Ascending aorta (tissue), 2 donors: ENCODE measurements around the gene NFIA. TPM values are rescaled to one million over a fixed set of nuclear protein-coding genes. Genes with fewer than 3 reads are reported as not detected.
A peak's percentile ranks its signal among the peaks of the same experiment; 100 is the strongest.

Experiments used
- DNase-seq, 2 donors: peaks; one replicate each; pipeline ENCODE4 v3.0.0-alpha.2; 2019; ENCODE audit warnings: low spot score in 2 of 2
- H3K27ac ChIP-seq, 2 donors: fragments of 200-600 bp; sonication (generic); one replicate each; pipeline ENCODE4 v1.5.1; 2016 to 2017; ENCODE audit warnings: mild to moderate bottlenecking in 1 of 2
- H3K27me3 ChIP-seq: fragments of 200-600 bp; sonication (generic); one replicate; pipeline ENCODE4 v1.5.1; 2017
- H3K36me3 ChIP-seq, 2 donors: fragments of 200-600 bp; sonication (generic); one replicate each; pipeline ENCODE4 v1.5.1; 2016
- H3K4me1 ChIP-seq, 2 donors: fragments of 200-600 bp; sonication (generic); one replicate each; pipeline ENCODE4 v1.5.1; 2016 to 2017; ENCODE audit warnings: mild to moderate bottlenecking in 1 of 2
- H3K4me3 ChIP-seq, 2 donors: fragments of 200-600 bp; sonication (generic); one replicate each; pipeline ENCODE4 v1.5.1; 2016 to 2017; ENCODE audit warnings: mild to moderate bottlenecking in 1 of 2
- H3K9me3 ChIP-seq, 2 donors: fragments of 200-600 bp; sonication (generic); one replicate each; pipeline ENCODE4 v1.5.1; 2016
- CTCF ChIP-seq, 3 experiments: fragments of 200-600 bp in 2 of 3; fragments of 450-650 bp in 1 of 3; sonication (generic) in 2 of 3; IDR thresholded peaks; one replicate each; pipeline ENCODE4 v1.5.1; 2016 to 2019; ENCODE audit warnings: antibody characterized with exemption in 3 of 3, mild to moderate bottlenecking in 1 of 3, moderate library complexity in 1 of 3
- intact Hi-C: fragments of 100-400 bp; cut with DNase I; formaldehyde crosslinking; loops from one replicate; pipeline ENCODE4 v1.15.1; 2023
- total RNA-seq: library from RNA; depleted of rRNA; stranded (reverse); fragments of >200 nt; gene quantifications from one replicate; pipeline ENCODE4 v1.1.0, GENCODE V29; 2016

NFIA gene
- total RNA-seq, 1 donor from 2014 or later: 52.0 TPM

GRCh38 chr1:61210435-61211154 is 128.2 kb downstream of the NFIA start:
- intact Hi-C loops: no loop called here
- no peak for DNase-seq
- Histone ChIP-seq H3K27ac (peak overlapping the region; percentile 51 to 58), H3K4me1 (peaks cover 6 to 43% of the 10 kb centered on the region in 2 donors), H3K36me3 (no peaks in the 10 kb centered on the region), H3K9me3 (peaks cover 0 to 4% of the 10 kb centered on the region in 2 donors), H3K4me3 (peak overlapping the region in 1 of 2 donors; percentile 11), H3K27me3 (no peaks in the 10 kb centered on the region)
- peak in 1 of 3 experiments; percentile 29 for TF ChIP-seq CTCF (IDR thresholded peaks at IDR 0.05)

- no peaks in the 10 kb centered on the region for H3K27me3 ChIP-seq
- peaks cover 9 to 38% of the 10 kb centered on the region in 2 donors for H3K4me1 ChIP-seq
- H3K36me3 ChIP-seq: no peaks in the 10 kb centered on the region
- no peak for TF ChIP-seq CTCF (IDR thresholded peaks at IDR 0.05)
- peaks cover 0 to 4% of the 10 kb centered on the region in 2 donors for H3K9me3 ChIP-seq
- H3K4me3 ChIP-seq: no peak overlapping the region
- no peak for DNase-seq
- intact Hi-C loops: no loop called here
- peak overlapping the region; percentile 2 to 41 for H3K27ac ChIP-seq
Measured at GRCh38 chr1:61213245-61214011, 131.1 kb downstream of the NFIA start.

- H3K27ac ChIP-seq: peak overlapping the region in 1 of 2 donors; percentile 43
- no peak for TF ChIP-seq CTCF (IDR thresholded peaks at IDR 0.05)
Measured at GRCh38 chr1:61215119-61215518, 132.8 kb downstream of the NFIA start.

GRCh38 chr1:61215676-61216289 is 133.4 kb downstream of the NFIA start:
- Histone ChIP-seq H3K4me3 (no peak overlapping the region), H3K9me3 (peaks cover 0 to 4% of the 10 kb centered on the region in 2 donors), H3K27ac (peak overlapping the region; percentile 15 to 43), H3K27me3 (no peaks in the 10 kb centered on the region), H3K36me3 (no peaks in the 10 kb centered on the region), H3K4me1 (peaks cover 9 to 19% of the 10 kb centered on the region in 2 donors)
- TF ChIP-seq CTCF (IDR thresholded peaks at IDR 0.05): no peak
- DNase-seq: no peak
- intact Hi-C loops: no loop called here

More at GRCh38 chr1:61215119-61215518, 132.8 kb downstream of the NFIA start:
- Histone ChIP-seq H3K9me3 (peaks cover 0 to 4% of the 10 kb centered on the region in 2 donors), H3K4me3 (no peak overlapping the region), H3K27me3 (no peaks in the 10 kb centered on the region), H3K36me3 (no peaks in the 10 kb centered on the region), H3K4me1 (peaks cover 9 to 23% of the 10 kb centered on the region in 2 donors)
- DNase-seq: no peak
- intact Hi-C loops: no loop called here

GRCh38 chr1:61220536-61220935 is 138.2 kb downstream of the NFIA start:
- DNase-seq: no peak
- H3K4me1 ChIP-seq: peaks cover 3 to 21% of the 10 kb centered on the region in 2 donors
- H3K9me3 ChIP-seq: no peaks in the 10 kb centered on the region
- H3K27ac ChIP-seq: no peak overlapping the region
- intact Hi-C loops: loop anchor here (5.0 kb wide), 1 partner anchor 57 kb away; no protein-coding TSS in a partner anchor
- H3K27me3 ChIP-seq: no peaks in the 10 kb centered on the region
- no peak for TF ChIP-seq CTCF (IDR thresholded peaks at IDR 0.05)
- no peak overlapping the region for H3K4me3 ChIP-seq
- H3K36me3 ChIP-seq: no peaks in the 10 kb centered on the region
